ENCODE data around the gene PAXIP1. TPM values are rescaled to one million over a fixed set of nuclear protein-coding genes. Genes with fewer than 3 reads are reported as not detected.

Gene PAXIP1
- total RNA-seq, 4 donors from 2014 or later = 5.8 to 15.4 (median 11.3) TPM

- H3K27me3 ChIP-seq = no peaks in the 10 kb centered on the region
- no peaks in the 10 kb centered on the region for H3K4me1 ChIP-seq
- peaks cover 0 to 42% (median 0%) of the 10 kb centered on the region in 3 donors for H3K36me3 ChIP-seq
- intact Hi-C loops (cut with DNase I) = no loop called here
- no peak overlapping the region for H3K27ac ChIP-seq
- H3K9me3 ChIP-seq = no peaks in the 10 kb centered on the region
- TF ChIP-seq POLR2A (IDR thresholded peaks at IDR 0.05) = no peak
- TF ChIP-seq CTCF (IDR thresholded peaks at IDR 0.05) = no peak
- H3K4me3 ChIP-seq = no peak overlapping the region
- DNase-seq = no peak
- WGBS, 2 donors = 94 to 96% methylated on average over 6 of the region's 6 CpGs
Observed at GRCh38 chr7:154986200-154986945, 16.6 kb downstream of the PAXIP1 start.

GRCh38 chr7:154985230-154985629, 17.7 kb downstream of the PAXIP1 start:
- Histone ChIP-seq H3K36me3 (peaks cover 0 to 44% (median 0%) of the 10 kb centered on the region in 3 donors), H3K4me3 (no peak overlapping the region)

DNA sequence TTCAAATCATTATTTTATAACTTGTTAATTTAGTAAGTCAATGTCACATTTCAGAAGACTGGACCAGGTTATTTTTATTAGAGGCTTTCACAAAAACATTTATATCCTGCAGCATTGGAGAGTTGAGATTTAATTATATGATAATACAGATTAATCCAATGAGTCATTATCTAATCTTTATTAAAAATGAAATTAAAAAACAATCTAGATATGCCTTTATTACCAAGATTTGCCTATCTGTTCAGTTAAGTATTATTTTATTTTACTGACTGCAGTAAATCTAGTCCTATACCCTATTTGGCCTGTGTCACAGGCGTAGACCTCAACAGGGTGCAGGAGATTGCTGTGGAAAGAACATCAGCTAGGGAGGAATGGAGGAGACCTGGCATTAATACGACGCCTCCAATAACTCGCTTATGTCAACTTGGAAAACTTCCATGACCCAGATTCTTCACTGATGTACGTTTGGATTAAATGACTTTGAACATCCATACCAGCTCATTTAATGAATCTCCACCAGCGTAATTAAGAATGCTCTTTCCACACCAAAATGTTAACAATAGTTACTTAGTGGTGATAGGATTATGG, 18.2 kb downstream of the PAXIP1 start:
- H3K9me3 ChIP-seq = no peaks in the 10 kb centered on the region
- WGBS, 2 donors = 63 to 67% methylated on average over 6 of the region's 6 CpGs
- TF ChIP-seq CTCF (IDR thresholded peaks at IDR 0.05) (no peak), POLR2A (IDR thresholded peaks at IDR 0.05) (no peak)

More at GRCh38 chr7:154985230-154985629, 17.7 kb downstream of the PAXIP1 start:
- H3K9me3 ChIP-seq = no peaks in the 10 kb centered on the region
- no peaks in the 10 kb centered on the region for H3K27me3 ChIP-seq
- intact Hi-C loops (cut with DNase I) = no loop called here
- H3K4me1 ChIP-seq = no peaks in the 10 kb centered on the region
- no peak for TF ChIP-seq POLR2A (IDR thresholded peaks at IDR 0.05)
- no peak for TF ChIP-seq CTCF (IDR thresholded peaks at IDR 0.05)
- 87 to 89% methylated on average over 6 of the region's 6 CpGs for WGBS, 2 donors
- no peak for DNase-seq
- no peak overlapping the region for H3K27ac ChIP-seq

DNA sequence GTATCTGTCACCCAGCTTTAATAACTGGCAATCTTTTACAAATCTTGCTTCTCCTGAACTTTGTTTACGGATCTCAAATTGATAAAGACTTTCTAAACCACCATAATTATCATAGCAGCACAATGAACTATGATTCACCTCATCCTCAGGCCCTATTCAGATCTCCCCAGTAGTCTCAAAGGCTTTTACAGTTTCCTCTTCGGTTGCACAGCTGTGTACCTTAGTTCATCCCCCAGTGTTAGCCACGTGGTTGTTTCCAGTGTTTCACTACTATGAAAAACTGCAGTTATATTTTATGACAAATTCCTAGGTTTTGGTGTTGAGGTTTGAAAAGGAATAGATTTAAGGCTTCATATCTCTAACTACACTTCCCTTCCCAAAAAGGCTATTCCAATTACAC, 24.9 kb downstream of the PAXIP1 start:
- no peaks in the 10 kb centered on the region for H3K4me1 ChIP-seq
- 73 to 83% methylated on average over 3 of the region's 3 CpGs for WGBS, 2 donors
- no peak overlapping the region for H3K27ac ChIP-seq
- DNase-seq = no peak
- H3K9me3 ChIP-seq = no peaks in the 10 kb centered on the region
- H3K27me3 ChIP-seq = no peaks in the 10 kb centered on the region
- H3K4me3 ChIP-seq = no peak overlapping the region
- intact Hi-C loops (cut with DNase I) = no loop called here
- TF ChIP-seq CTCF (IDR thresholded peaks at IDR 0.05) (no peak), POLR2A (IDR thresholded peaks at IDR 0.05) (no peak)
- peaks cover 0 to 89% (median 8%) of the 10 kb centered on the region in 3 donors for H3K36me3 ChIP-seq

More for the DNA sequence above, 18.2 kb downstream of the PAXIP1 start:
- Histone ChIP-seq H3K4me1 (no peaks in the 10 kb centered on the region), H3K27me3 (no peaks in the 10 kb centered on the region), H3K4me3 (no peak overlapping the region), H3K36me3 (peaks cover 0 to 43% (median 0%) of the 10 kb centered on the region in 3 donors), H3K27ac (no peak overlapping the region)
- DNase-seq = no peak
- intact Hi-C loops (cut with DNase I) = no loop called here

DNA sequence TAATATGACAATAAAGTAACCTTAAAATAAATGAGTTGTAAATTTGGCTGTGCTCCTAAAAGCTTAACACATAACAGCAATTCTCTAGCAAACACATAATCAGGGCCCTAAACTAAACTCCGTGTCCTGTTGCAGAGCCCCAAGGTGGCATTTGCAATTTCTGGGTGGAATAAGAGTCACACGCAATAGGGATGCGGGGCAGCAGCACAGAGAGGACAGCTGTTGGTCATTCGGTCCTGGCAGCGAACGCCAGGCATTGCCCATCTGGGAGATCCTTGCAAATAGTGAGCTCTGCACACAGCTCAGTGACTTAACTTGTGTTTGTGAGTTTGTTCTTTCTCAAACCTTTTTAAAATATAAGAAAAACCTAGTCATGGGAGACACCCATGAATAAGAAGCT, 25.7 kb downstream of the PAXIP1 start:
- H3K4me3 ChIP-seq = no peak overlapping the region
- H3K4me1 ChIP-seq = no peaks in the 10 kb centered on the region
- TF ChIP-seq POLR2A (IDR thresholded peaks at IDR 0.05) = no peak
- TF ChIP-seq CTCF (IDR thresholded peaks at IDR 0.05) = no peak
- H3K36me3 ChIP-seq = peaks cover 0 to 86% (median 8%) of the 10 kb centered on the region in 3 donors
- no peaks in the 10 kb centered on the region for H3K27me3 ChIP-seq
- no peak for DNase-seq
- WGBS, 2 donors = 88 to 97% methylated on average over 6 of the region's 6 CpGs
- no peak overlapping the region for H3K27ac ChIP-seq
- no peaks in the 10 kb centered on the region for H3K9me3 ChIP-seq
- intact Hi-C loops (cut with DNase I) = no loop called here

All from esophagus squamous epithelium (tissue), 5 donors.